Liver (tissue), 9 donors: ENCODE data around the gene TNIP1. TPM values are rescaled to one million over a fixed set of nuclear protein-coding genes. Genes with fewer than 3 reads are reported as not detected.

Experiments
- DNase-seq: peaks from one replicate; pipeline ENCODE4 v3.0.0-alpha.2; 2017; ENCODE audit warnings: low spot score
- H3K27ac ChIP-seq, 2 donors: one replicate each; pipeline ENCODE4 v1.7.0; 2013; ENCODE audit warnings: inconsistent platforms in 2 of 2, low read length in 2 of 2, control low read depth in 1 of 2, low read depth in 1 of 2, mild to moderate bottlenecking in 1 of 2
- H3K27me3 ChIP-seq, 4 donors: one replicate each; pipeline versions ENCODE4 v1.6.1 to v1.7.0; 2013; ENCODE audit warnings: low read length in 3 of 4, inconsistent platforms in 1 of 4, mild to moderate bottlenecking in 1 of 4, moderate library complexity in 1 of 4; ENCODE audit not compliant: control insufficient read depth in 4 of 4, insufficient read depth in 4 of 4
- H3K36me3 ChIP-seq, 4 donors: one replicate each; pipeline versions ENCODE4 v1.6.1 to v1.7.0; 2013; ENCODE audit warnings: low read length in 3 of 4, mild to moderate bottlenecking in 3 of 4, low read depth in 1 of 4, moderate library complexity in 1 of 4; ENCODE audit not compliant: control insufficient read depth in 4 of 4, insufficient read depth in 3 of 4
- H3K4me1 ChIP-seq, 4 donors: one replicate each; pipeline versions ENCODE4 v1.6.1 to v1.7.0; 2013; ENCODE audit warnings: low read length in 3 of 4, mild to moderate bottlenecking in 3 of 4, moderate library complexity in 1 of 4; ENCODE audit not compliant: control insufficient read depth in 4 of 4, insufficient read depth in 4 of 4
- H3K4me3 ChIP-seq, 3 donors: one replicate each; pipeline versions ENCODE4 v1.6.1 to v1.7.0; 2013; ENCODE audit warnings: low read length in 3 of 3, control low read depth in 1 of 3, low read depth in 1 of 3, mild to moderate bottlenecking in 1 of 3
- H3K9ac ChIP-seq, 2 donors: one replicate each; pipeline ENCODE4 v1.7.0; 2013; ENCODE audit warnings: low read length in 2 of 2, mild to moderate bottlenecking in 2 of 2, moderate library complexity in 2 of 2, control low read depth in 1 of 2, low read depth in 1 of 2
- H3K9me3 ChIP-seq, 4 donors: one replicate each; pipeline versions ENCODE4 v1.6.1 to v1.7.0; 2013; ENCODE audit warnings: low read length in 3 of 4; ENCODE audit not compliant: control insufficient read depth in 4 of 4
- ATF3 ChIP-seq: IDR thresholded peaks from 2 replicates; pipeline ENCODE4 v1.6.1; 2016; ENCODE audit warnings: antibody characterized with exemption
- CTCF ChIP-seq: fragments of 150-350 bp; IDR thresholded peaks from 2 replicates; pipeline ENCODE4 v1.5.1; 2017; ENCODE audit warnings: improper control_type of control experiment, low read depth, low read length; ENCODE audit not compliant: missing input control
- EGR1 ChIP-seq, 2 donors: IDR thresholded peaks; 2 replicates each; pipeline ENCODE4 v1.6.1; 2016 to 2018; ENCODE audit warnings: antibody characterized with exemption in 2 of 2, low read depth in 2 of 2
- FOXA1 ChIP-seq: IDR thresholded peaks from 2 replicates; pipeline ENCODE4 v1.6.1; 2016; ENCODE audit warnings: antibody characterized with exemption
- HNF4A ChIP-seq, 2 donors: conservative IDR thresholded peaks; 2 replicates each; pipeline ENCODE4 v1.6.1; 2016; ENCODE audit warnings: antibody characterized with exemption in 2 of 2, mild to moderate bottlenecking in 2 of 2
- HNF4G ChIP-seq: IDR thresholded peaks from 2 replicates; pipeline ENCODE4 v1.6.1; 2016; ENCODE audit warnings: antibody characterized with exemption
- JUND ChIP-seq, 2 donors: IDR thresholded peaks; 2 replicates each; pipeline ENCODE4 v1.6.1; 2016; ENCODE audit warnings: antibody characterized with exemption in 2 of 2
- MAX ChIP-seq: IDR thresholded peaks from 2 replicates; pipeline ENCODE4 v1.6.1; 2016; ENCODE audit warnings: antibody characterized with exemption
- NR2F2 ChIP-seq: IDR thresholded peaks from 2 replicates; pipeline ENCODE4 v1.6.1; 2016; ENCODE audit warnings: antibody characterized with exemption
- RAD21 ChIP-seq, 2 donors: IDR thresholded peaks; 2 replicates each; pipeline ENCODE4 v1.6.1; 2016; ENCODE audit warnings: antibody characterized with exemption in 2 of 2, mild to moderate bottlenecking in 2 of 2
- REST ChIP-seq: IDR thresholded peaks from 2 replicates; pipeline ENCODE4 v1.6.1; 2016; ENCODE audit warnings: antibody characterized with exemption, mild to moderate bottlenecking
- RXRA ChIP-seq, 2 donors: IDR thresholded peaks; 2 replicates each; pipeline ENCODE4 v1.6.1; 2017 to 2018; ENCODE audit warnings: antibody characterized with exemption in 2 of 2, mild to moderate bottlenecking in 1 of 2
- SP1 ChIP-seq: IDR thresholded peaks from 2 replicates; pipeline ENCODE4 v1.6.1; 2018; ENCODE audit warnings: antibody characterized with exemption, mild to moderate bottlenecking
- TAF1 ChIP-seq: conservative IDR thresholded peaks from 2 replicates; pipeline ENCODE4 v1.6.1; 2016; ENCODE audit warnings: antibody characterized with exemption, mild to moderate bottlenecking
- YY1 ChIP-seq: IDR thresholded peaks from 2 replicates; pipeline ENCODE4 v1.6.1; 2016; ENCODE audit warnings: antibody characterized with exemption, mild to moderate bottlenecking
- ZBTB33 ChIP-seq: IDR thresholded peaks from 2 replicates; pipeline ENCODE4 v1.6.1; 2016; ENCODE audit warnings: antibody characterized with exemption
- WGBS: extraction: QIAGEN DNeasy Blood & Tissue Kit; methylation state at CpG from one replicate; pipeline ENCODE4 v1.1.7; 2013; 5-methylcytosine and 5-hydroxymethylcytosine counted together
- polyA plus RNA-seq, 2 donors: library from polyadenylated mRNA; stranded (reverse) in 1 of 2; unstranded in 1 of 2; fragments of 200-250 nt in 1 of 2; fragments of >200 nt in 1 of 2; fragmentation: Nextera tagmentation in 1 of 2; extraction: Ambion mirVana in 1 of 2; gene quantifications; one replicate each; pipeline versions ENCODE4 v1.2.1 to v1.2.3, GENCODE V29; 2013 to 2015
- total RNA-seq, 2 donors: library from RNA; depleted of rRNA; stranded (reverse); fragments of >200 nt; gene quantifications; one replicate each; pipeline ENCODE4 v1.2.3, GENCODE V29; 2014
- donor health status: healthy.
- donor health status: healthy.
- donor health status: healthy.
- donor health status: healthy.
- donor health status: healthy.

Gene TNIP1
- total and polyA plus RNA-seq, 4 donors: 33.2 to 101 (median 48.0) TPM

- H3K9me3 ChIP-seq: no peaks in the 10 kb centered on the region
- no peak overlapping the region for H3K4me3 ChIP-seq
- WGBS: 90% methylated on average over 5 of the region's 5 CpGs
- TF ChIP-seq SP1 (no peak), RAD21 (IDR thresholded peaks at IDR 0.05) (no peak), HNF4G (no peak), JUND (IDR thresholded peaks at IDR 0.05) (peak in 1 of 2 donors; percentile 8), EGR1 (IDR thresholded peaks at IDR 0.05; ENCODE audit: low read depth in 2 of 2) (no peak), TAF1 (no peak), NR2F2 (peak; percentile 9), YY1 (no peak), MAX (no peak)
- H3K9ac ChIP-seq: no peak overlapping the region
- no peak for DNase-seq
- peaks cover 28 to 83% (median 54%) of the 10 kb centered on the region in 4 donors for H3K36me3 ChIP-seq
- H3K4me1 ChIP-seq: peaks cover 0 to 17% (median 0%) of the 10 kb centered on the region in 4 donors
- H3K27ac ChIP-seq: peak overlapping the region; percentile 40 to 48
- no peaks in the 10 kb centered on the region for H3K27me3 ChIP-seq
These were observed 50.8 kb downstream of the TNIP1 start for GRCh38 chr5:151030056-151030336.

GRCh38 chr5:151029179-151030055, 51.4 kb downstream of the TNIP1 start:
- no peak overlapping the region for H3K9ac ChIP-seq
- no peaks in the 10 kb centered on the region for H3K9me3 ChIP-seq
- TF ChIP-seq RAD21 (IDR thresholded peaks at IDR 0.05) (no peak), CTCF (no peak), RXRA (IDR thresholded peaks at IDR 0.05) (no peak)
- WGBS: 89% methylated on average over 9 of the region's 9 CpGs
- peaks cover 2 to 21% (median 3%) of the 10 kb centered on the region in 4 donors for H3K4me1 ChIP-seq
- DNase-seq: no peak
- peaks cover 22 to 80% (median 51%) of the 10 kb centered on the region in 4 donors for H3K36me3 ChIP-seq
- H3K27me3 ChIP-seq: no peaks in the 10 kb centered on the region
- peak overlapping the region; percentile 40 to 48 for H3K27ac ChIP-seq
- H3K4me3 ChIP-seq: no peak overlapping the region

- Histone ChIP-seq H3K27ac (no peak overlapping the region), H3K4me1 (peaks cover 4 to 28% (median 8%) of the 10 kb centered on the region in 4 donors), H3K36me3 (peaks cover 15 to 75% (median 49%) of the 10 kb centered on the region in 4 donors), H3K9me3 (no peaks in the 10 kb centered on the region), H3K27me3 (no peaks in the 10 kb centered on the region), H3K4me3 (no peak overlapping the region), H3K9ac (no peak overlapping the region)
- 90% methylated on average over 8 of the region's 8 CpGs for WGBS
- no peak for DNase-seq
- TF ChIP-seq EGR1 (IDR thresholded peaks at IDR 0.05; ENCODE audit: low read depth in 2 of 2) (no peak), NR2F2 (no peak), RXRA (IDR thresholded peaks at IDR 0.05) (no peak), FOXA1 (no peak), CTCF (no peak), REST (no peak), ZBTB33 (no peak), ATF3 (no peak), JUND (IDR thresholded peaks at IDR 0.05) (no peak), HNF4A (conservative IDR thresholded peaks at IDR 0.05) (no peak), MAX (no peak), TAF1 (no peak)
These were observed 52.1 kb downstream of the TNIP1 start for GRCh38 chr5:151028717-151029116.
